Fibroblast of the aortic adventitia (primary cell): ENCODE measurements around the gene MND1. TPM values are rescaled to one million over a fixed set of nuclear protein-coding genes. Genes with fewer than 3 reads are reported as not detected.
"Not testable (repeated sequence)": the region's sequence is repeated elsewhere in the genome, so short reads cannot be mapped to it uniquely, and the experiment has no call there.

ENCODE experiments used
- DNase-seq: peaks from one replicate; pipeline ENCODE4 v3.0.0-alpha.2; 2010; ENCODE audit warnings: low read depth
- H3K4me3 ChIP-seq: 2 replicates; pipeline ENCODE4 v1.5.1; 2011; ENCODE audit warnings: low read depth, mild to moderate bottlenecking, control low read depth, low read length, moderate library complexity
- CTCF ChIP-seq: IDR thresholded peaks from 2 replicates; pipeline ENCODE4 v1.5.1; 2011; ENCODE audit warnings: mild to moderate bottlenecking, low read length, control low read depth, inconsistent platforms; ENCODE audit not compliant: insufficient read depth
- total RNA-seq: library from RNA; depleted of rRNA; stranded (reverse); fragments of >200 nt; gene quantifications from 2 replicates; pipeline ENCODE4 v1.2.3, GENCODE V29; 2012; ENCODE audit warnings: low replicate concordance

MND1 gene
- total RNA-seq, 1 donor, result 15.5 TPM

GRCh38 chr4:153447175-153447905, 102.9 kb downstream of the MND1 start:
- TF ChIP-seq CTCF, result no peak
- peak; percentile 84 for DNase-seq
- no peak overlapping the region for H3K4me3 ChIP-seq

- TF ChIP-seq CTCF, result no peak
- no peak overlapping the region for H3K4me3 ChIP-seq
- peak; percentile 34 for DNase-seq
Observed at GRCh38 chr4:153448003-153448731, 103.7 kb downstream of the MND1 start.

- H3K4me3 ChIP-seq, result no peak overlapping the region
- TF ChIP-seq CTCF, result no peak
- DNase-seq, result no peak
Observed at GRCh38 chr4:153449338-153449737, 104.8 kb downstream of the MND1 start.

- no peak overlapping the region for H3K4me3 ChIP-seq
- DNase-seq, result no peak
- TF ChIP-seq CTCF, result no peak
Observed at GRCh38 chr4:153450544-153450917, 106.0 kb downstream of the MND1 start.

GRCh38 chr4:153451145-153451544, 106.7 kb downstream of the MND1 start:
- not testable (repeated sequence) for H3K4me3 ChIP-seq, DNase-seq

GRCh38 chr4:153451911-153452657, 107.6 kb downstream of the MND1 start:
- no peak overlapping the region for H3K4me3 ChIP-seq
- no peak for DNase-seq
- TF ChIP-seq CTCF, result no peak
